HEK293T (cell line): ENCODE measurements around the gene GATB.

Source experiments
- CTCF ChIA-PET: fragments of 350-600 bp; formaldehyde crosslinking; extraction: SDS; loops from one replicate; lab custom pipeline; 2021; ENCODE audit warnings: antibody characterized with exemption, inconsistent platforms; lab: Yijun Ruan, JAX
- POLR2A ChIA-PET: fragments of 350-600 bp; formaldehyde crosslinking; extraction: SDS; loops from one replicate; lab custom pipeline; 2020; ENCODE audit warnings: antibody characterized with exemption, inconsistent platforms; lab: Yijun Ruan, JAX
- DNase-seq: peaks from one replicate; pipeline ENCODE4 v3.0.0; 2012; ENCODE audit warnings: mixed read lengths; ENCODE audit errors: extremely low spot score
- ARNT ChIP-seq: fragments of 450-650 bp; IDR thresholded peaks from 2 replicates; pipeline ENCODE4 v1.6.1; 2017; ENCODE audit warnings: mild to moderate bottlenecking
- BHLHE40 ChIP-seq: fragments of 450-650 bp; IDR thresholded peaks from 2 replicates; pipeline ENCODE4 v1.6.1; 2016; ENCODE audit warnings: mild to moderate bottlenecking, moderate library complexity, borderline replicate concordance
- CTBP1 ChIP-seq: fragments of 450-650 bp; IDR thresholded peaks from 2 replicates; pipeline ENCODE4 v1.6.1; 2016; ENCODE audit warnings: borderline replicate concordance
- ELF4 ChIP-seq: fragments of 450-650 bp; IDR thresholded peaks from 2 replicates; pipeline ENCODE4 v1.6.1; 2017; ENCODE audit warnings: antibody characterized with exemption
- FOXA1 ChIP-seq: fragments of 450-650 bp; IDR thresholded peaks from 2 replicates; pipeline ENCODE4 v1.6.1; 2016; ENCODE audit warnings: mild to moderate bottlenecking
- FOXK2 ChIP-seq: fragments of 450-650 bp; IDR thresholded peaks from 2 replicates; pipeline ENCODE4 v1.6.1; 2016; ENCODE audit warnings: mild to moderate bottlenecking
- FOXM1 ChIP-seq: fragments of 450-650 bp; IDR thresholded peaks from 2 replicates; pipeline ENCODE4 v1.6.1; 2017; ENCODE audit warnings: mild to moderate bottlenecking, borderline replicate concordance
- HDGF ChIP-seq: fragments of 450-650 bp; IDR thresholded peaks from 2 replicates; pipeline ENCODE4 v1.6.1; 2017; ENCODE audit warnings: antibody characterized with exemption, borderline replicate concordance
- L3MBTL2 ChIP-seq: fragments of 450-650 bp; conservative IDR thresholded peaks from 2 replicates; pipeline ENCODE4 v1.6.1; 2016; ENCODE audit warnings: mild to moderate bottlenecking
- LEF1 ChIP-seq: fragments of 450-650 bp; IDR thresholded peaks from 2 replicates; pipeline ENCODE4 v1.6.1; 2017; ENCODE audit warnings: mild to moderate bottlenecking, borderline replicate concordance
- NFRKB ChIP-seq: fragments of 450-650 bp; IDR thresholded peaks from 2 replicates; pipeline ENCODE4 v1.6.1; 2016; ENCODE audit warnings: mild to moderate bottlenecking, moderate library complexity
- PKNOX1 ChIP-seq: fragments of 450-650 bp; IDR thresholded peaks from 2 replicates; pipeline ENCODE4 v1.6.1; 2016
- SP1 ChIP-seq: fragments of 450-650 bp; IDR thresholded peaks from 2 replicates; pipeline ENCODE4 v1.6.1; 2017
- SUZ12 ChIP-seq: fragments of 450-650 bp; IDR thresholded peaks from 2 replicates; pipeline ENCODE4 v1.6.1; 2016; ENCODE audit warnings: mild to moderate bottlenecking
- TARDBP ChIP-seq: fragments of 450-650 bp; IDR thresholded peaks from 2 replicates; pipeline ENCODE4 v1.6.1; 2016
- ZNF384 ChIP-seq: fragments of 450-650 bp; IDR thresholded peaks from 2 replicates; pipeline ENCODE4 v1.6.1; 2016

Gene GATB

GRCh38 chr4:151643564-151643963, 117.2 kb downstream of the GATB start:
- CTCF ChIA-PET: interaction anchor here (1.0 to 1.4 kb wide), 4 partner anchors 16 to 526 kb away, joined by 3 to 4 read pairs (median 3); no protein-coding TSS in a partner anchor
- POLR2A ChIA-PET: interaction anchor here (0.6 kb wide), 1 partner anchor 60 kb away, joined by 3 read pairs; no protein-coding TSS in a partner anchor
- TF ChIP-seq L3MBTL2 (no peak), FOXA1 (no peak), ELF4 (no peak)
- DNase-seq: no peak

GRCh38 chr4:151641983-151642382, 118.8 kb downstream of the GATB start:
- POLR2A ChIA-PET: interaction anchor here (0.6 kb wide), 1 partner anchor 16 kb away, joined by 3 read pairs; no protein-coding TSS in a partner anchor
- no peak for TF ChIP-seq ELF4
- TF ChIP-seq PKNOX1: no peak
- TF ChIP-seq FOXK2: no peak
- TF ChIP-seq LEF1: no peak
- DNase-seq: no peak
- CTCF ChIA-PET: no interaction called here

- ChIA-PET CTCF (interaction anchor here (0.7 kb wide), 1 partner anchor 151 kb away, joined by 3 read pairs; no protein-coding TSS in a partner anchor), POLR2A (interaction anchor here (0.7 kb wide), 1 partner anchor 456 kb away, joined by 3 read pairs; no protein-coding TSS in a partner anchor)
- TF ChIP-seq HDGF (no peak), ELF4 (no peak), LEF1 (no peak), BHLHE40 (no peak), SP1 (no peak), L3MBTL2 (no peak), PKNOX1 (no peak), CTBP1 (no peak), ARNT (no peak), FOXM1 (no peak), NFRKB (no peak), SUZ12 (no peak), FOXK2 (no peak)
- no peak for DNase-seq
These were observed 119.6 kb downstream of the GATB start for GRCh38 chr4:151641167-151641566.

GRCh38 chr4:151640381-151640780, 120.4 kb downstream of the GATB start:
- no peak for DNase-seq
- ChIA-PET CTCF (interaction anchor here (0.6 to 0.7 kb wide), 2 partner anchors 151 to 588 kb away, joined by 3 to 4 read pairs; no protein-coding TSS in a partner anchor), POLR2A (no interaction called here)
- TF ChIP-seq SUZ12: no peak
- no peak for TF ChIP-seq BHLHE40
- no peak for TF ChIP-seq CTBP1
- no peak for TF ChIP-seq ARNT

DNA sequence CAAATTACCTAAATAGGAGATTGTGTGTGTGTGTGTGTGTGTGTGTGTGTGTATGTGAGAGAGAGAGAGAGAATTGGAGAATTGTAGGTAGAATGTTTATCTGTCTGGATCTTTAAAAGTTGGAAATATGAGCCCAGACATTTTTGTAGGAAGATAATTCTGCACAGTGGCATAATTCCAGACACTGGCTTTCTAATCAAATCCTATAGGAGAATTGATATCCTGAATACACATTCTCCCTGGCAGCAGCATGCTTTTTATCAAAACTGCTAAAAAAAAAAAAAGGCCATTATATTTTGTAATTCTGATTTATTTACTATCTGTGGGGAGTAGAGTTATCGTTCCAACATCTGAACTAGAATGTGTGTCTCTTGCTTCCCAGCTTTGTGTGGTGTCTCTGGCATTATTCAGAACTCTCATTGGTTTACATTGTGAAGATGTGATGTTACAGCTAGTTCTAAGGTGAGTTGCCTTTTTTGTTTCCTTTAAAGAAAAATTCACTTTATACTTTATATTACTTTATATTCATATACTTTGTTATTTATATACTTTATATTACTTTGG, 122.4 kb downstream of the GATB start:
- TF ChIP-seq PKNOX1 (no peak), LEF1 (no peak), SP1 (no peak), ELF4 (no peak), SUZ12 (no peak), FOXM1 (no peak), ZNF384 (no peak), TARDBP (no peak), FOXK2 (no peak), CTBP1 (no peak), L3MBTL2 (no peak), FOXA1 (no peak), NFRKB (no peak), HDGF (no peak), ARNT (no peak), BHLHE40 (no peak)
- CTCF ChIA-PET: interaction anchor here (0.6 to 1.3 kb wide), 4 partner anchors 8 to 303 kb away, joined by 3 to 5 read pairs (median 4); no protein-coding TSS in a partner anchor
- POLR2A ChIA-PET: no interaction called here
- DNase-seq: no peak

GRCh38 chr4:151631349-151631748, 129.5 kb downstream of the GATB start:
- CTCF ChIA-PET: no interaction called here
- POLR2A ChIA-PET: no interaction called here
- no peak for TF ChIP-seq FOXK2
- TF ChIP-seq L3MBTL2: no peak
- no peak for DNase-seq

DNA sequence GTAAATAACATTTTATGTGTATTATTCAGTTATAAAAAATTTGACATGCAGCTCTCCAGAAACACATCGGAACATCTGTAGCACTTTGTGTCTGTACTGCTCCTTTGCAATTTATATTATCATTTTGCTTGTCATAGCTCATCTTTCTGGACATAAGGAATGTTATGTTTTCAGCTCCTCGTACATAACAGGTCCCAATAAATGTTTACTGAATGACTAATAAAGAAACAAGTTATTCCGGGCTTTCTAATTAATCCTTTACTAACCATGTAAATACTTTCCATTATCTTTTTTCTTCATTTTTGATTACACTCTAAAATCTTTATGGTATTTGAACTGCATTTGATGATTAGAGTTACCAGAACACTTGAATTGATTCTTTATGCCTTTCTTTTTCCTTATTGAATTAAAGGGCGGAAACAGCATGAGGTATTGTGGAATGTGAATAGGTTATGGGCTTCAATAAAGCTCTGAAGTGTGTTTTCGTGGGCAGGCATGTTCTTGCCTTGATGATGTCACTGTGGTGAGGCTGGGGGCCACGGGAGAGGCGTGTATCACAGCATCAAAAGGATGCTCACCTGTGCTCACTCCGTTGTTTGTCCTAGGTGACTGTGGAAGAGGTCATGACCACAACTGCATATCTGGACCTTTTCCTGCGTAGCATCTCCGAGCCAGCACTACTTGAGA, 131.6 kb downstream of the GATB start:
- TF ChIP-seq ZNF384 (no peak), FOXK2 (no peak), CTBP1 (no peak), HDGF (no peak), TARDBP (no peak), ARNT (no peak), SP1 (no peak), NFRKB (no peak), PKNOX1 (no peak), FOXA1 (no peak), FOXM1 (no peak), L3MBTL2 (no peak), SUZ12 (no peak), ELF4 (no peak), LEF1 (no peak), BHLHE40 (no peak)
- ChIA-PET POLR2A (no interaction called here), CTCF (no interaction called here)
- DNase-seq: no peak
